Head of caudate nucleus (tissue), 42 donors: ENCODE results near the gene DOCK2.
A peak's percentile ranks its signal among the peaks of the same experiment; 100 is the strongest.
"Not testable (repeated sequence)": the region's sequence is repeated elsewhere in the genome, so short reads cannot be mapped to it uniquely, and the experiment has no call there.

Source experiments
- DNase-seq, 42 donors: peaks; one replicate each; pipeline versions ENCODE4 v3.0.0 to v3.0.0-alpha.2; 2020 to 2021; ENCODE audit warnings: mixed read lengths in 7 of 42
- intact Hi-C: fragments of 100-400 bp; cut with DNase I; formaldehyde crosslinking; loops from one replicate; pipeline ENCODE4 v1.15.0; 2022

Gene DOCK2

DNA sequence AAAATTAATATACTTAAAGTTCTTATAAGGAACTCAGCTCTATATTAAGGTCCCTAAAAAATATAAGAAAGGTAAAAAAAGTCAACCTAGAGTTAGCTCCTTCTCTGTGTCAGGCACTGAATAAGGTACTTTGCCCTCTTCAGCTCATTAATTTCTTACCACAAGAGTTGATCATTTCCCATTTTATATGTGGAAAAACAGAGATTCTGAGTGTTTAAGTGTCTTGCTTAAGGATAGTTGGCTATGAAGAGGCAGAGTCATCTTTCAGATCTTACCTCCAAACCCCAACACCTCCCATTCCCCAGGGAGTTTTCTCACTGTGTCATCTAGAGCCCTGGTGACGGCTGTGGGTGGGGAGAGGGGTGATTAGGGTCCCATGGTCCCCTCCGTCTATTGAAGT lies 302.7 kb downstream of the DOCK2 start:
- intact Hi-C loops, result no loop called here
- DNase-seq, result no peak

DNA sequence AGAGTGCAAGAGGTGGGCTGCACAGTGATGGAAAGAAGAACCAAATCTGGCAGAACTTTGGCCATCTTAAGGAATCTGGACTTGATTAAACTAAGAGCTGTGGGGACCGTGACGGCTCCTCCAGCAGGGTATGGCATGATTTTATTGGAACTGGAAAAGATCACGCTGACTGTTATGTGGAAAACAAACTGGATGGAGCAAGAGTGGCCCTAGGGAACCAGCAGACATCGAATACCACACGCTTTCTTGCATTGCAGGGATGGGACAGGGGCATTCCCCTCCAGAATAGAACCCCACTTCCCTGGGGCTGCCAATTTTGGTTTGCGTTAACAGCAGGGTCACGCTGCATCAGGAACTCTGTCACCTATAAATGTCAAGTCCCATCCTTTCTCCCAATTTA lies 304.5 kb downstream of the DOCK2 start:
- intact Hi-C loops, result no loop called here

DNA sequence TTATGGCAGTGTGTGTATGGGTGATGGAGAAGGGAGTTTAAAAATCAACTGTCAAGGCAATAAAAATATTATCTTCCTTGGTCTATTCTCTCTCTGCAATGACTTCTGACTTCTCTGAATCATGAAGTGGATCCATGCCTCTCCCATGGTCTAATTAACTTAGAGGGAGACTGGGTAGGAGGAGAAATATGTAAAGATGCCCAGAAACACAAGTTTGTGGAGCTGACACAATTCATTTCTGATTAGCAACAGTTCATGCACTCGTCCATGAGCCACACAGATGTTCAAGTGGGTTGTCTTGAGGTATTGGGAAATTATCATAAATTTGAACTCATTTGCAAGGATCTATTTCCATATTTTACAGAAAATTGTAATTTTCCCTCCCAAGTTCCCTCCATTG lies 305.1 kb downstream of the DOCK2 start:
- intact Hi-C loops, result no loop called here
- no peak for DNase-seq

More for the DNA sequence above, 304.5 kb downstream of the DOCK2 start:
- no peak for DNase-seq

DNA sequence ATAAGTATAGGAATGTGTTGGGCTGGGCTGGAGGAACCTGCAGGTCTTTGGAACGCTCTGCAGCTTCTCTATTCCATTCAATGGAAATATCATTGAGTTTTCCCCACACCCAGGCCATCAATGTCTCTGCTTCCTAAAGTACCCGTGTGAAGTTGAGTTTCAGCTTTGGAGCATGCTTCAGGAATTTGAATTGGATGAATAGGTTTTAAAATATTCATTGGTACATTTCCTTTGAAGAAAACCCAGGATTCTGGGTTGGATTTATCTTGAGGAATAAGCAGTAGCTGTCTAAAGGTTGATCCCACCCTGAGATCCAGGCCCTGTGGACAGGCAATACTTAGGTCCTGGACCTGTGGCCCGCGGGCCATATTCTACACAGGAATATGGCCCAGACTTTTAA lies 306.0 kb downstream of the DOCK2 start:
- DNase-seq, result no peak
- intact Hi-C loops, result no loop called here

DNA sequence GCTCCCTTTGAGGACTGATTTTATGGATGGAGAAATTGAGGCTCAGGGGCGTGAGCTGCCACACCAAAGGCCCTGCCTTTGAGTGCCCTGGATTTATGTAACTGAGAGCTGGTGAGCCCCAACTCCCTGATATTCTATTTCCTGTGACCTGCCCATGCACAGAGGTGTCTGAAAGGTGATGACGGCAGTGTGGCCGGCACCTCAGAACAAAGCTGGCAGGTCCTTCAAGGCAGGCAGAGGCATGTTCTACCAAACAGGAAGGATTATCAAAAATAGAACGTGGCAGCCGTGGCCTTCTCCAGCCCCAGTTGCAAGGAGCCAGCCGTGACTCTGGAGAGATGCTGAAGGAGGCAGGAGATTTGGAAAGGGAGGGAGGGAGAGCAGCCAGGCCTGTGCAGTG lies 307.0 kb downstream of the DOCK2 start:
- DNase-seq, result no peak
- intact Hi-C loops, result no loop called here

DNA sequence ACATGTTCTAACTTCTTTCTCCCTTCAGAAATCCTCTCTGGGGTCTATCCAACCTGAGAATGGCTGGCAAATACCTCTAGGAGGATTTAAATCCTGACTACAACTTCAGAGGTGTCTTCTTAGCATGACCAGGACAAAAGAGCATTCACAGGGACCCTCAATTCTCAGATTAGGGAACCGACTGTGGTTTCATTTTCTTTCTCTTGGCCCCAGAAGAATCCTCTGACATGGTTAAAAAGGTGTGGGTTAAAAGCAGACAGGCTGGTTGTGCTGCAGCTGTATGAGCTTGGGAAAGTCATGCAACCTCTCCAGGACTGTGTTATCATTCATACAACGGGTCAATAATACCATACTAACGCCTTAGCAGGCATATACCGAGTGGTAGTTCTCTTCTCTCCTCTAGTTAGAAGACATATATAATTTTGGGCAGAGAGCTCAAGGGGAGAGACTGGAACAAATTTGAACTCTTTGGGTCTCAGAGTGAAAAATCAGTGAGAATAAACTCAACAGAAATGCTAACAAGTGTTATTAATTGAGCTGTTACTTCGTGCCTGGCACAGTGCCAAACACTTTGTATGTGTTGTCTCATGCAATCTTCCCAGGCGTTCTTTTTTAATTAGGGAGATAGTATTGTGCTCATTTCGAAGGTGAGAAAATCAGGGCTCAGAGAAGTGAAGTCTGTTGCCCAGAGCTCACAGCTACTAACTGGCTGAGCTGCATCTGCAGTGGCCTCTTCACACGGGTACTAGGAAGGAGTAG lies 308.0 kb downstream of the DOCK2 start:
- peak in 1 of 42 donors; percentile 44 for DNase-seq
- intact Hi-C loops, result no loop called here

DNA sequence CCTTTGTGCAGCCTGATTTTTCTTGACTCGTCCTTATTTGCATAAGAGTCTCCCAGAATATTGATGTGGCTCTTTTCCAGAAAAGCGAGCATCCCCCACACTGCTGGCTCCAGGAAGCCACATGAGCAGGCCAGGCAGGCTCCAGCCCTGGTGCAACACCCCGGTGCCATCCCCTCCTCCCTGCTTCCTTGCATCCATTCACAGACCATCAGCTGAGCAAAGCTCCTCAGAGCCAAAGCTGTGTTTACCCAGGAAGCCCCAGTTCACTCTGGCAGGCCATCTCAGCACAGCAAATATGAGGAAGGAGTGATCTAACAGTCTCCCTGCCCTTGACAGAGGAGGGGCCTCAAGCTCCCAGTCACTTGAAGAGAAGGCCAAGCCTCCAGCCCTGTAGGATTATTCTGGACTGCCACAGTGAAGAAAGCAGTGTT lies 308.8 kb downstream of the DOCK2 start:
- peak; percentile 15 to 85 (median 58) for DNase-seq

DNA sequence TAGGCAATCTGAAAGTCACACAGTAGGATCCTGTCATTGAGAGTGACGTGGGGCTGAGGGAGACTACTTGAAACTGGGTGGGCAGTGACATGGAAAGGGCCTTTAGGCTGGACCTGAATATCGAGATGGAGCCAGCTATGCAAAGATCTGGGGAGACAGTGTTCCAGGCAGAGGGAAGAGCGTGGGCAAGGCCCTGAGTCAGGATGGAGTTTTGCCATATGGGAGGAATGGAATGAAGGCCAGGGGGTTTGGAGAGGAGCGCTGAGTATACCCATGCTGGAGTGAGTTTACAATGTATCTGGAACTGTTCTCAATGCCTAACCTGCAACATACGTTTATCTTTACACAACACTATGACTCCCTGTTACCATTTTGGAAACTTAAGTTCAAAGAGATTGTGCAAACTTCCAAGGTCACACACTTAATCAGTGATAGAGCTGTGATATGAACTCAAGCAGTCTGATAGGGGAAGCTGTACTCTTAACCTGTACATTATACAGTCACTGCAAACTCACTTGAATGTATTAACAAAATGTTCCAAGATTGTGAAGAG lies 309.7 kb downstream of the DOCK2 start:
- intact Hi-C loops, result no loop called here
- no peak for DNase-seq

More for the DNA sequence above, 308.8 kb downstream of the DOCK2 start:
- intact Hi-C loops, result no loop called here

DNA sequence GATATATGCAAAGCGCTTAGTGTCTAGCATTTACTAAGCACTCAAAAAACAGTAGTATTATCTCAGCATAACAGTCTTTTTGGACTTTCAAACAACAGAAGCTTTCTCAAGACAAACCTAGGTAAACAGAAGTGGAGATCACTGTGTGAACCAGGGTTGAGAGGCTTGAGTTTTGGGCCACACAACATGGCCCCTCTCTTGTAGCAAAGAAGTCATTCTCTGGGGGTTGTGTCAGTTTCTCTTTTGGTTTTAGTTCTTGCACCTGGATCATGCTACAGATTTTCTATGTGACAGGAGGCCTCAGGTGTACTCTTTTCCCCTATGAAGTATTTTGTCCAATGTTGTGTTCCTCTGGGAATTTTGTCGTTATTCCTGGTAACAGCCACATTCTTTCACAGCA lies 313.3 kb downstream of the DOCK2 start:
- intact Hi-C loops, result no loop called here

DNA sequence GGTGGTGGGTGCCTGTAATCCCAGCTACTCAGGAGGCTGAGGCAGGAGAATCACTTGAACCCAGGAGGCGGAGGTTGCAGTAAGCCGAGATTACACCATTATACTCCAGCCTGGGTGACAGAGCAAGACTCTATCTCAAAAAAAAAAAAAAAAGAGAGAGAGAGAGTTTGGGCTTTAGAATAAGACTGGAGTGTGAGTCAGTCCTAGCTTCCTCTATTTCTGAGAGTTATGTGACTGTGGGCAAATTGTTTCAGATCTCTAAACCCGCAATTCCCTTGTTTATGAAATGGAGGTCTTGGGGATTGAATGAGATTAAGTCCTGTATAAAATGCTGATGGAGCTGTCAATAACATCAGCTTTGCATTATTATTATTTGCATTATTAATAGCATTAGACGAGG lies 316.1 kb downstream of the DOCK2 start:
- intact Hi-C loops, DNase-seq: not testable (repeated sequence)

More for the DNA sequence above, 313.3 kb downstream of the DOCK2 start:
- no peak for DNase-seq

DNA sequence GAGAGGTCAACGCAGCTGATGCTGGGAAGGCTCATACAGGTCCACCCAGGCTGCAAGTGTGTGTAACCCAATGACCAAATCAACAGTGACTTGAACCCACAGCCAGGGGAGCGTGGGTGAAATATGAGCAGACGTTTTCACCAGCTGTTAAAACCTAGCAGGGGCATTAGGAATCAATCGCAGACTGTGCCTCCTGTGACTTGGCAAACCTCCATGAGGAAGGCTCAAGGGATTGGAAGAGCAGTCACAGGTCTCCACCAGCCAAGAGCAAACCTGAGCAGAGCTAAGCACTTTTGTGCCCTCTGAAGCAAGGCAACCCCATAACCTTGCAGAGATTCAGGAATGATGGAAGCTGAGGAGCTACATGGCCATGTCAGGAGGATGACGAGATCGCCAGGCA lies 317.7 kb downstream of the DOCK2 start:
- intact Hi-C loops, result no loop called here
- no peak for DNase-seq

DNA sequence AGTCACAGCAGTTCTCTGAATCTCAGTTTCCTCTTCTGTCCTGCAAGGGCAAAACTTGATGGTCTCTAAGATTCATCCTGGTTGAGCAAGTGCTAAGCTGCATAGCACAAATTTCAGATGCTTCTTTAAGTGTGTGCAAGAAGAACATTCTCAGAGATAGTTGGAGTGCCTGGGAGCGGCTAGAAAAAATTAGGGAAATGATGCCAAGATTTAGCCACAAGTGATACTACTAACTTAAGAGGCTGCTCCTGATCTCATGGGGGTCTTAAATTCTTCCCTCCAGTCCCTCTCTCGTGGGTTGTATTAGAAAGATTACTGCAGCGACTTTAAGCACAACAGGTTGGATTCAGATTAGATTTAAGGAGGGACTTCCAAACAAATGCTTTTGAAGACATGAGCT lies 319.1 kb downstream of the DOCK2 start:
- DNase-seq, result no peak
- intact Hi-C loops, result no loop called here

DNA sequence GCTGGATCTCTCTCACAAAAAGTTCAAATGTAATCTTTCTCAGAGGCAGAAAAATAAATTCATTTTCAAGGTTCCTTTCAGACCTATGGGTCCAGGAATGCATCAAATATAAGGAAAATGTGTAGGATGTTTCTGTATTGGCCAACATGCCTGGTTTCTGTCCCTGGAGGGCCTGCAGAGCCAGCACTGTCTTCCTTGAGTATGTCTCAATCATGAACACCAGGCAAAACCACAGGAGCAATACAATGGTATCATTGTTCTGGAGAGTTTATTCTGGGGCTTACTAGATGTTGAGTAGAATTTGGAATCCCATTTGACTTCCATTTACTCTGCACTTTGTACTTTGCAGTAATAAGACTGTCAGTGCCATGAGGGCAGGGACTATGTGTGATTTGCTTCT lies 319.7 kb downstream of the DOCK2 start:
- DNase-seq, result peak in 1 of 42 donors; percentile 20
- intact Hi-C loops, result no loop called here

DNA sequence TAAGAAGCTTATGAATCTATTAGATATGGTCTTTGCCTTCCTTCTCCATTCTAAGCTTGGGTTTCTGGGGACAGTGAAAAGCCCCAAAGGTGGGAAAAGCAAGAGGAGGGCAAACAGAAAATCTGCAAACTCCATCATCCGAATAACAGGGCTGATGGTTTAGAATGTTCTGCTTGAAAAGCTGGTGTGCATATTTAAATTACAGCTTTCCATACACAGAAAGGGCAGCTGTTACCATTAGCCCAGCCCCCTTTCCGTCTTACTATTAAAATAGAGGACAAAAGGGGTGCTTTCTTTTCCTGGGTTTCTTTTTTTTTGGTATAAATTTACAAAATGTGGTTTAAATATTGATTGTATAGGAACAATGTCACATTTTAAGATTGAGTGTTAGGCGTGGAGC lies 321.2 kb downstream of the DOCK2 start:
- intact Hi-C loops, result no loop called here
- DNase-seq, result no peak

DNA sequence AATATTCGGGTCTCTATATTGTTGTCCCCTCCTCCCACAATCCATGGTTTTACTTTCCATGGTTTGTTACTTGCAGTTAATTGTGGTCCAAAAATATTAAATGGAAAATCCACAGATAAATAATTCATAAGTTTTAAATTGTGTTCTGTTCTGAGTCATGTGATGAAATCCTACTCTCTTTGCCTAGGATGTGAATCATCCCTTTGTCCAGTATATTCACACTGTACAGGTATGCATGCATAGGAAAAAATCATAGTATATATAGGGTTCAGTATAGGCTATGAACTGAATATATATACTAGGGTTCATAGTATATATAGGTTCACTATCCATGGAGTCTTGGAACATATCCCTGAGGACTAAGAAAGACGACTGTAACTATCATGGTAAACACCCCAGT lies 323.6 kb downstream of the DOCK2 start:
- intact Hi-C loops, result no loop called here
- no peak for DNase-seq

DNA sequence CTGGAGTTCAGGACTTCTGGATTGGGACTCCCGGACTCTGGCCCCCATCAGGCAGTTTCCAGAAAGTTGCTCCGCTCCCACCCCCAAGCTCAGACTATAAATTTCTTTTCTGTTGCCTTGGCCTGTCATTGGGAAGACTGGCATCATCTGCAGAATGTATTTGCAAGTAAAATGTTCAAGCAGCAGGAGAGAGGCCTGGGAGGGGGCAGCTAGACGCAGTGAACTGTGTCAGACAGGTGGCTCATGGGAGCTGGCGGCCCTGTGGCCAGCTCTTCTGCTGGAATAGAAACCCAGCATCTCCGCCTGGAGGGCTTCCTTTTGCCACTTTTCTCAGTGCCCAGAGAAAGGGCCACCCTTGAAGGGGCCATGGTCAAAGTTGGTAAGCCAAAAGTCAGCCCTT lies 327.2 kb downstream of the DOCK2 start:
- DNase-seq, result no peak
- intact Hi-C loops, result no loop called here

DNA sequence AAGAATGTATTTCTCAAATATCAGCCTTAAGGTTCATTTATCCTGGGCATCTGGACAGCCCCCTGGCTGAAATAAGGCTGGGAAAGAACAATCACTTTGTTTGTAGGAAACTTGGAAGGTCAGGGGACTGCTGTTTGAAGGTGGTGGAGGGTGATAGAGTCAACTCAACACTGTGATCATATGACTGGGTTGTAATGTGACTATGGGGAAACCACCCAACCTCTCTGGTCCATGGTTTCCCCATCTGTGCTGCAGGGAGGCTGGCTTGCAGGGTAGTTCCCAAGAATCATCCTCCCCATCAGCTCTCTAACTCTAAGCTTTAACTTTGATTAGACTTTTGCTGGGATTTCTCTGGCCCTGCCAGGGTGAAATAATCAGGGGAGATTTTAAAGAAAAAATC lies 333.3 kb downstream of the DOCK2 start:
- no peak for DNase-seq
- intact Hi-C loops, result no loop called here

DNA sequence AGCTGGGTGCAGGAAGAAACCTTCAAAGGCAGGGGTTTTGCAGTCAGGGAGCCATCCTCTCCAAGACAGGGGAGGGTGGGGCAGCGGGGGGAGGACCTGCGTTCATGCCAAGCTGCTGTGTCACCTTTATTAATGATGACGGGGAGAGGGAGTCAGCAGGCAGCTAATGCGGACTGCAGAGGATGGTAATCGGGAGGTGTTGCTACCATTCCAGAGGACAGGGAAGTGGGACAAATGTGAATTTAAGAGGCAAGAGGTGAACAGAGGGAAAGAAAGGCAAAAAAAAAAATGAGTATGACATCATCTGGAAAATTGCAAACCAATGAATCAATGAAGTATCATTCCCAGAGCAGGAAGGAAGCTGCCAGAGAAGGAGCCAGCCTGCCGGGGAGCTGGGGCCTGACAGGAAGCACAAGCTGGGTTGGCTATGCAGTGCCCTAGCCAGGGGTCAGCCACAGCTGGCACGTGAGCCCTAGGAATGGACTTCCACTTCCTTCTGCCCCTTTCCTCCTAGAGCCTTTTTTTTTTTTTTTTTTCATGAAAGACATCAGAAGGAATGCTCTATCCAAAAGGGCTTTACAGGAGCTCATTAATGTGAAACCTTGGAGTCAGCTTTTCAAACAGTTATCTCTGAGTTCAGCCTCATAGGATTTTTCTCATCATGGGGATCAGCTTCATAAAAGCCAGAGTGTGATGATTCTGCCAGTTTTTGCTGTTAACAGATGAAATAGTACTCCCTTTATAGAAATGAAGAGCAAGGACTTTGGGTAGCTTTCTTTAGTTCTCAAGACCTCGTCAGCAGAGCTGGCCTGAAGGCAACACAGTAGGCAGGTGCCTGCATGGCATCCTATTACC lies 334.1 kb downstream of the DOCK2 start:
- peak in 3 of 42 donors; percentile 9 to 49 (median 33) for DNase-seq
- intact Hi-C loops, result no loop called here

DNA sequence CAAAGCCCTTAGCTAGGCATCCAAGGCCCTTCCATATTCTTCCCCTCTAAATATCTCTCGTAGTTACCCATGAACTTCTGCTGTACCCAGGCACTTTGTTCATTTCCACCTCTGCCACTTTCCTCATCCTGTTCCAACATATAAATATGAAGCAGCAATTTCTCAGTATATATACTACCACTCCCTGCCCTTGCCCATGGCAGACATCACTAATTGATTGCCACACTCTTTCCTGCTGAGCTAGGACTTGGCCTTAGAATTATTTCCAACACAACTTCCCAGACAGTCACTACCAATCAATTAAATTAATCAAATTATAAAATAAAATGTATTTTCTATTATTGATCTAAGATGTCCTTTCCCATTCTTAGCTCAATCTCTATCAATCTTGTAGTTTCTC lies 334.7 kb downstream of the DOCK2 start:
- intact Hi-C loops, result no loop called here
- DNase-seq, result no peak

DNA sequence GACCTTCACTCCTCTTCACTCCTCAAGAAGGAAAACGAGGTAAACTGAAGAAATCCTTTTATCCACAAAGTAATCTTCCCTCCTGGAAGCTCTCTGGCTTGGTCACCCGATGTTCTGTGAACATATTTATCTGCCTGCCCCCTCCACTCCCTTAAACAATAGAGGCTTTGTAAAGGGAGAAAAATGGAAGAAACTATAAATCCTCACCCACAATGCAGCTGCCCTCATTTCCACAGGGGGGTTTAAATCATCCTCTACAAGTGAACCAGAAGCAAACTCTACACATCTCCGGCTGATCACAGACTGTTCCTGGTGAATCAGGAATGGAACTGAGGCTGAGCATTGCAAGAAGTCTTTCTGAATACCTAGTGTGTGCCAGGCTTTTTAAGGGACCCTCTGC lies 336.0 kb downstream of the DOCK2 start:
- DNase-seq, result peak in 2 of 42 donors; percentile 3 to 45
- intact Hi-C loops, result no loop called here
